GM19023 (cell line): ENCODE measurements around the gene ROR2.
"Not testable (repeated sequence)": the region's sequence is repeated elsewhere in the genome, so short reads cannot be mapped to it uniquely, and the experiment has no call there.

Source experiments
- ATAC-seq: cut with Tn5 transposase; IDR thresholded peaks from one replicate; pipeline ENCODE4 v1.9.1; 2021; ENCODE audit warnings: mild to moderate bottlenecking, moderate library complexity; ENCODE audit not compliant: unreplicated experiment

ROR2 gene

GRCh38 chr9:91658513-91659105 is 291.4 kb downstream of the ROR2 start:
- no peak for ATAC-seq

GRCh38 chr9:91657501-91657900 is 292.5 kb downstream of the ROR2 start:
- ATAC-seq, result no peak

- ATAC-seq, result no peak
Measured at GRCh38 chr9:91655658-91656057, 294.4 kb downstream of the ROR2 start.

GRCh38 chr9:91655215-91655614 is 294.8 kb downstream of the ROR2 start:
- no peak for ATAC-seq

- ATAC-seq, result no peak
Measured at GRCh38 chr9:91654527-91654926, 295.5 kb downstream of the ROR2 start.

- ATAC-seq, result no peak
Measured at GRCh38 chr9:91647371-91647770, 302.7 kb downstream of the ROR2 start.

GRCh38 chr9:91646702-91647101 is 303.3 kb downstream of the ROR2 start:
- no peak for ATAC-seq

GRCh38 chr9:91644433-91644832 is 305.6 kb downstream of the ROR2 start:
- no peak for ATAC-seq

GRCh38 chr9:91643481-91644077 is 306.4 kb downstream of the ROR2 start:
- ATAC-seq, result no peak

- no peak for ATAC-seq
Measured at GRCh38 chr9:91642771-91643170, 307.3 kb downstream of the ROR2 start.

GRCh38 chr9:91640428-91640827 is 309.6 kb downstream of the ROR2 start:
- ATAC-seq, result no peak

- ATAC-seq, result no peak
Measured at GRCh38 chr9:91639054-91639453, 311.0 kb downstream of the ROR2 start.

GRCh38 chr9:91634832-91635231 is 315.2 kb downstream of the ROR2 start:
- ATAC-seq, result not testable (repeated sequence)

- no peak for ATAC-seq
Measured at GRCh38 chr9:91629718-91630117, 320.3 kb downstream of the ROR2 start.

- no peak for ATAC-seq
Measured at GRCh38 chr9:91628892-91629291, 321.1 kb downstream of the ROR2 start.

- no peak for ATAC-seq
Measured at GRCh38 chr9:91625331-91625730, 324.7 kb downstream of the ROR2 start.

- no peak for ATAC-seq
Measured at GRCh38 chr9:91623004-91623403, 327.0 kb downstream of the ROR2 start.

GRCh38 chr9:91622121-91622520 is 327.9 kb downstream of the ROR2 start:
- not testable (repeated sequence) for ATAC-seq

- not testable (repeated sequence) for ATAC-seq
Measured at GRCh38 chr9:91614044-91614443, 336.0 kb downstream of the ROR2 start.

GRCh38 chr9:91611582-91611981 is 338.4 kb downstream of the ROR2 start:
- no peak for ATAC-seq

GRCh38 chr9:91606255-91606995 is 343.6 kb downstream of the ROR2 start:
- ATAC-seq, result no peak

GRCh38 chr9:91604451-91605179 is 345.4 kb downstream of the ROR2 start:
- no peak for ATAC-seq
